Keratinocyte (primary cell): Measurements from ENCODE around the gene PDZD11. TPM values are rescaled to one million over a fixed set of nuclear protein-coding genes. Genes with fewer than 3 reads are reported as not detected.

ENCODE experiments used
- DNase-seq: peaks from one replicate; pipeline ENCODE4 v3.0.0-alpha.2; 2011; ENCODE audit warnings: low read depth, missing footprints, low spot score
- FAIRE-seq: peaks from 2 replicates; lab custom pipeline; 2011; peaks lifted over from hg19 to GRCh38; lab: Jason Lieb, UNC
- H2AFZ ChIP-seq: 2 replicates; pipeline ENCODE4 v1.6.0; 2012; ENCODE audit warnings: low read length, control low read depth, inconsistent platforms; ENCODE audit not compliant: control insufficient read depth
- H3K27ac ChIP-seq: 2 replicates; pipeline ENCODE4 v1.5.1; 2011; ENCODE audit warnings: low read length; ENCODE audit not compliant: control insufficient read depth, insufficient read depth
- H3K27me3 ChIP-seq: 3 replicates; pipeline ENCODE4 v1.6.0; 2011; ENCODE audit warnings: low read length; ENCODE audit not compliant: control insufficient read depth, insufficient read depth; ENCODE audit errors: extremely low read depth
- H3K36me3 ChIP-seq, 2 experiments: 2 replicates in 1 of 2; 3 replicates in 1 of 2; pipeline ENCODE4 v1.5.1; 2011; ENCODE audit warnings: low read length in 2 of 2, mild to moderate bottlenecking in 1 of 2; ENCODE audit not compliant: control insufficient read depth in 2 of 2, insufficient read depth in 2 of 2; ENCODE audit errors: extremely low read depth in 1 of 2
- H3K4me1 ChIP-seq: 3 replicates; pipeline ENCODE4 v1.5.1; 2011; ENCODE audit warnings: low read length; ENCODE audit not compliant: control insufficient read depth, insufficient read depth; ENCODE audit errors: extremely low read depth
- H3K4me2 ChIP-seq: 3 replicates; pipeline ENCODE4 v1.6.0; 2011; ENCODE audit warnings: low read depth, low read length; ENCODE audit not compliant: control insufficient read depth, insufficient read depth; ENCODE audit errors: extremely low read depth
- H3K4me3 ChIP-seq, 3 experiments: fragments of 200-600 bp in 1 of 3; sonication (generic) in 1 of 3; 2 replicates in 2 of 3; 3 replicates in 1 of 3; pipeline ENCODE4 v1.5.1; 2011 to 2016; ENCODE audit warnings: low read length in 3 of 3, mild to moderate bottlenecking in 3 of 3, control low read depth in 2 of 3, inconsistent platforms in 1 of 3, low read depth in 1 of 3, mixed read lengths in 1 of 3, mixed run types in 1 of 3, moderate library complexity in 1 of 3; ENCODE audit not compliant: control insufficient read depth in 2 of 3, insufficient read depth in 2 of 3; ENCODE audit errors: extremely low read depth in 1 of 3
- H3K79me2 ChIP-seq: 2 replicates; pipeline ENCODE4 v1.6.0; 2012; ENCODE audit warnings: low read length; ENCODE audit not compliant: control insufficient read depth, insufficient read depth
- H3K9ac ChIP-seq: 3 replicates; pipeline ENCODE4 v1.6.0; 2011; ENCODE audit warnings: low read length; ENCODE audit not compliant: control insufficient read depth, insufficient read depth; ENCODE audit errors: extremely low read depth
- H3K9me1 ChIP-seq: 3 replicates; pipeline ENCODE4 v1.6.0; 2011; ENCODE audit warnings: low read length; ENCODE audit not compliant: control insufficient read depth, insufficient read depth; ENCODE audit errors: extremely low read depth
- H3K9me3 ChIP-seq: 2 replicates; pipeline ENCODE4 v1.5.1; 2012; ENCODE audit warnings: low read depth, low read length; ENCODE audit not compliant: control insufficient read depth
- H4K20me1 ChIP-seq: 3 replicates; pipeline ENCODE4 v1.6.0; 2011; ENCODE audit warnings: low read length; ENCODE audit not compliant: control insufficient read depth, insufficient read depth; ENCODE audit errors: extremely low read depth
- CTCF ChIP-seq, 3 experiments: IDR thresholded peaks in 1 of 3; conservative IDR thresholded peaks in 1 of 3; optimal IDR thresholded peaks in 1 of 3; 2 replicates in 2 of 3; 3 replicates in 1 of 3; pipeline versions ENCODE3 to v1.5.1; 2011; ENCODE audit warnings: low read length in 3 of 3, mild to moderate bottlenecking in 3 of 3, moderate library complexity in 2 of 3, control low read depth in 1 of 3, inconsistent platforms in 1 of 3; ENCODE audit not compliant: insufficient read depth in 2 of 3; ENCODE audit errors: extremely low read depth in 1 of 3
- EZH2 ChIP-seq: IDR thresholded peaks from one replicate; pipeline ENCODE4 v1.6.1; 2012; ENCODE audit warnings: inconsistent platforms, mild to moderate bottlenecking, low read length, moderate library complexity
- dilution Hi-C: fragments of 300-500 bp; cut with MboI; formaldehyde crosslinking; loops from one replicate; pipeline ENCODE4 v1.7.0; 2020; ENCODE audit warnings: low sequenced_read_pairs; ENCODE audit not compliant: extremely low pct_ligation_motif_present
- polyA plus RNA-seq, 5 experiments: library from polyadenylated mRNA; depleted of rRNA in 3 of 5; stranded (reverse) in 3 of 5; stranded (forward) in 1 of 5; unstranded in 1 of 5; fragments of >200 nt; gene quantifications; 1 replicate in 1 of 5; 2 replicates in 3 of 5; 3 replicates in 1 of 5; pipeline versions ENCODE4 v1.2.1 to v1.2.3, GENCODE V29; 2011 to 2012; ENCODE audit warnings: missing spikeins in 2 of 5, low read depth in 1 of 5, low replicate concordance in 1 of 5

PDZD11 gene
- polyA plus RNA-seq, 1 donor (not counting 4 experiments of a cell fraction or from before 2014, with no cell fraction given), result 102 TPM

- no peak for TF ChIP-seq EZH2
- no peak for TF ChIP-seq CTCF (optimal IDR thresholded peaks at IDR 0.05 in 1 of 3, IDR thresholded peaks at IDR 0.05 in 1 of 3, conservative IDR thresholded peaks at IDR 0.05 in 1 of 3; ENCODE audit: extremely low read depth in 1 of 3, insufficient read depth in 2 of 3, low read length in 3 of 3)
- Histone ChIP-seq H2AFZ (no peak overlapping the region), H4K20me1 (no peaks in the 10 kb centered on the region), H3K4me3 (no peak overlapping the region), H3K9me1 (no peaks in the 10 kb centered on the region), H3K27ac (no peak overlapping the region), H3K9me3 (no peaks in the 10 kb centered on the region), H3K4me1 (no peaks in the 10 kb centered on the region), H3K27me3 (no peaks in the 10 kb centered on the region), H3K4me2 (no peak overlapping the region), H3K79me2 (no peaks in the 10 kb centered on the region), H3K36me3 (no peaks in the 10 kb centered on the region), H3K9ac (no peak overlapping the region)
- no peak for DNase-seq
- no peak for FAIRE-seq
- dilution Hi-C loops, result no loop called here
These were observed 33.1 kb upstream of the PDZD11 start for GRCh38 chrX:70322784-70323183.

- H3K4me2 ChIP-seq, result no peak overlapping the region
- dilution Hi-C loops, result no loop called here
- no peaks in the 10 kb centered on the region for H3K4me1 ChIP-seq
- no peak for FAIRE-seq
- no peaks in the 10 kb centered on the region for H3K36me3 ChIP-seq
- H3K27me3 ChIP-seq, result no peaks in the 10 kb centered on the region
- peaks cover 1% of the 10 kb centered on the region for H3K79me2 ChIP-seq
- no peak overlapping the region for H2AFZ ChIP-seq
- no peak overlapping the region for H3K27ac ChIP-seq
- H3K9me3 ChIP-seq, result no peaks in the 10 kb centered on the region
- H3K9me1 ChIP-seq, result no peaks in the 10 kb centered on the region
- H3K4me3 ChIP-seq, result no peak overlapping the region
- TF ChIP-seq CTCF (optimal IDR thresholded peaks at IDR 0.05 in 1 of 3, IDR thresholded peaks at IDR 0.05 in 1 of 3, conservative IDR thresholded peaks at IDR 0.05 in 1 of 3; ENCODE audit: extremely low read depth in 1 of 3, insufficient read depth in 2 of 3, low read length in 3 of 3) (no peak), EZH2 (no peak)
- DNase-seq, result no peak
- no peaks in the 10 kb centered on the region for H4K20me1 ChIP-seq
- no peak overlapping the region for H3K9ac ChIP-seq
These were observed 23.8 kb upstream of the PDZD11 start for GRCh38 chrX:70313503-70313902.
